GM23338 (cell line): ENCODE measurements around the gene OBSCN. TPM values are rescaled to one million over a fixed set of nuclear protein-coding genes. Genes with fewer than 3 reads are reported as not detected.

Experiments used
- ATAC-seq: fragments of 200-7000 bp; cut with Tn5 transposase; 3 replicates; pipeline ENCODE4 v1.9.1; 2020
- DNase-seq: peaks from one replicate; pipeline ENCODE4 v3.0.0-alpha.2; 2015; ENCODE audit warnings: low spot score
- H2AFZ ChIP-seq: fragments of 200-600 bp; sonication (generic); 2 replicates; pipeline ENCODE4 v1.8.0; 2016; ENCODE audit warnings: antibody characterized with exemption, mild to moderate bottlenecking, moderate library complexity
- H3F3A ChIP-seq: fragments of 200-600 bp; sonication (generic); replicated peaks from 2 replicates; pipeline ENCODE4 v1.8.0; 2017; ENCODE audit warnings: antibody characterized with exemption, mixed run types, low read depth
- H3K27ac ChIP-seq: fragments of 200-600 bp; sonication (generic); 2 replicates; pipeline ENCODE4 v1.6.1; 2016; ENCODE audit warnings: low read depth
- H3K27me3 ChIP-seq: fragments of 200-600 bp; sonication (generic); 2 replicates; pipeline ENCODE4 v1.8.0; 2016; ENCODE audit warnings: mild to moderate bottlenecking, mixed run types, moderate library complexity; ENCODE audit not compliant: insufficient read depth
- H3K36me3 ChIP-seq: fragments of 200-600 bp; sonication (generic); 2 replicates; pipeline ENCODE4 v1.8.0; 2016; ENCODE audit warnings: mild to moderate bottlenecking; ENCODE audit not compliant: insufficient read depth
- H3K4me1 ChIP-seq: fragments of 200-600 bp; sonication (generic); 2 replicates; pipeline ENCODE4 v1.8.0; 2016; ENCODE audit warnings: mild to moderate bottlenecking, moderate library complexity; ENCODE audit not compliant: insufficient read depth
- H3K4me2 ChIP-seq: fragments of 200-600 bp; sonication (generic); 2 replicates; pipeline ENCODE4 v1.7.1; 2017; ENCODE audit warnings: mixed run types
- H3K4me3 ChIP-seq: fragments of 200-600 bp; sonication (generic); 2 replicates; pipeline ENCODE4 v1.6.1; 2016; ENCODE audit warnings: mixed run types
- H3K79me2 ChIP-seq: fragments of 200-600 bp; sonication (generic); replicated peaks from 2 replicates; pipeline ENCODE4 v1.8.0; 2017; ENCODE audit warnings: mild to moderate bottlenecking; ENCODE audit not compliant: insufficient read depth
- H3K9me2 ChIP-seq: fragments of 200-600 bp; sonication (generic); 2 replicates; pipeline ENCODE4 v1.8.0; 2017; ENCODE audit not compliant: insufficient read depth
- H4K20me1 ChIP-seq: fragments of 200-600 bp; sonication (generic); replicated peaks from 2 replicates; pipeline ENCODE4 v1.8.0; 2017; ENCODE audit warnings: mild to moderate bottlenecking; ENCODE audit not compliant: insufficient read depth
- H3K27ac Mint-ChIP-seq: 2 replicates; pipeline ENCODE4 v1.8.0; 2020; ENCODE audit warnings: inconsistent platforms, mild to moderate bottlenecking, moderate library complexity, mixed read lengths
- H3K27me3 Mint-ChIP-seq: 3 replicates; pipeline ENCODE4 v1.8.0; 2022; ENCODE audit warnings: low read depth, mild to moderate bottlenecking, moderate library complexity, mixed read lengths, inconsistent platforms; ENCODE audit not compliant: insufficient read depth, poor library complexity
- H3K36me3 Mint-ChIP-seq: 3 replicates; pipeline ENCODE4 v1.8.0; 2021; ENCODE audit warnings: low read depth, mild to moderate bottlenecking, inconsistent platforms, moderate library complexity, mixed read lengths
- H3K4me1 Mint-ChIP-seq: 3 replicates; pipeline ENCODE4 v1.8.0; 2020; ENCODE audit warnings: mild to moderate bottlenecking, inconsistent platforms, mixed read lengths
- H3K4me3 Mint-ChIP-seq: 3 replicates; pipeline ENCODE4 v1.8.0; 2021; ENCODE audit warnings: moderate library complexity, mild to moderate bottlenecking, inconsistent platforms, mixed read lengths
- H3K9me3 Mint-ChIP-seq: 3 replicates; pipeline ENCODE4 v1.8.0; 2020; ENCODE audit warnings: moderate library complexity, mild to moderate bottlenecking, inconsistent platforms, mixed read lengths
- CREB1 ChIP-seq: fragments of 250-450 bp; sonication (Bioruptor Pico); IDR thresholded peaks from 2 replicates; pipeline ENCODE4 v1.5.0; 2020; ENCODE audit warnings: low read depth, mild to moderate bottlenecking, moderate library complexity
- EZH2phosphoT487 ChIP-seq: fragments of 200-600 bp; sonication (generic); IDR thresholded peaks from one replicate; pipeline ENCODE4 v1.8.1; 2018; ENCODE audit warnings: antibody characterized with exemption; ENCODE audit not compliant: unreplicated experiment
- JUNB ChIP-seq: IDR thresholded peaks from one replicate; pipeline ENCODE4 v1.6.1; 2016; ENCODE audit warnings: antibody characterized with exemption; ENCODE audit not compliant: unreplicated experiment
- NANOG ChIP-seq: IDR thresholded peaks from 2 replicates; pipeline ENCODE4 v1.6.1; 2016; ENCODE audit warnings: antibody characterized with exemption, borderline replicate concordance
- POLR2AphosphoS5 ChIP-seq: IDR thresholded peaks from 2 replicates; pipeline ENCODE4 v1.6.1; 2016; ENCODE audit warnings: antibody characterized with exemption, low read depth
- STAT1 ChIP-seq: IDR thresholded peaks from one replicate; pipeline ENCODE4 v1.6.1; 2016; ENCODE audit warnings: antibody characterized with exemption; ENCODE audit not compliant: unreplicated experiment
- ZNF114 ChIP-seq: fragments of 250-450 bp; sonication (Bioruptor Pico); IDR thresholded peaks from 2 replicates; pipeline ENCODE4 v1.5.0; 2020; ENCODE audit warnings: mild to moderate bottlenecking, moderate library complexity
- ZNF331 ChIP-seq: fragments of 250-450 bp; sonication (Bioruptor Pico); IDR thresholded peaks from 2 replicates; pipeline ENCODE4 v1.5.0; 2020; ENCODE audit warnings: low read depth, mild to moderate bottlenecking, moderate library complexity
- polyA plus RNA-seq: library from polyadenylated mRNA; unstranded; fragments of >200 nt; fragmentation: Nextera tagmentation; extraction: Ambion mirVana; gene quantifications from 2 replicates; pipeline ENCODE4 v1.2.1, GENCODE V29; 2016
- total RNA-seq: library from RNA; depleted of rRNA; stranded (reverse); fragments of >200 nt; shearing (Covaris generic); gene quantifications from 2 replicates; pipeline ENCODE4 v1.2.3, GENCODE V29; 2014
- TF ChIP-seq, protein P1 (sequence below): fragments of 250-450 bp; sonication (Bioruptor Pico); IDR thresholded peaks from 2 replicates; pipeline ENCODE4 v1.5.0; 2020; ENCODE audit warnings: mild to moderate bottlenecking, moderate library complexity
- TF ChIP-seq, protein P2 (sequence below): IDR thresholded peaks from one replicate; pipeline ENCODE4 v1.6.1; 2018; ENCODE audit warnings: antibody characterized with exemption; ENCODE audit not compliant: unreplicated experiment
- TF ChIP-seq, protein P3 (sequence below): IDR thresholded peaks from 2 replicates; pipeline ENCODE4 v1.6.1; 2016; ENCODE audit warnings: antibody characterized with exemption

The OBSCN gene
- total and polyA plus RNA-seq, 2 experiments from 2014 or later, result 8.4 to 38.5 TPM

DNA sequence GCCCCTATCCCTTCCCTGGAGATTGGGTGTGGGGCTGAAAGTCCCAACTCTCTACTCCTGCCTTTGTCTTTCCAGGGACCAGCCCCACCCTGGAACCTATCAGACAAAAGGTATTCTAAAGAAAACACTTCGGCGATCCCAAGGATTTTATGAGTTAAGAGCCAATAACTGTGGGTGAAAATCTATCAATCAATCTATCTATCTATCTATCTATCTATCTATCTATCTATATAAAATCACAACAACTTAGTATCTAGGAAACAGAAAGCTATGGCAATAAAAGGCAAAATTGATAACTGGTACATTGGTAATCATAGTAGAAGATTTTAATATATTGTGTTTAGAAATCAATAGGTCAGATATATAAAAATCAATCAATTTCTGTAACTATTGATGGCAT lies 175.9 kb downstream of the OBSCN start (continued):
- TF ChIP-seq, protein P1, sequence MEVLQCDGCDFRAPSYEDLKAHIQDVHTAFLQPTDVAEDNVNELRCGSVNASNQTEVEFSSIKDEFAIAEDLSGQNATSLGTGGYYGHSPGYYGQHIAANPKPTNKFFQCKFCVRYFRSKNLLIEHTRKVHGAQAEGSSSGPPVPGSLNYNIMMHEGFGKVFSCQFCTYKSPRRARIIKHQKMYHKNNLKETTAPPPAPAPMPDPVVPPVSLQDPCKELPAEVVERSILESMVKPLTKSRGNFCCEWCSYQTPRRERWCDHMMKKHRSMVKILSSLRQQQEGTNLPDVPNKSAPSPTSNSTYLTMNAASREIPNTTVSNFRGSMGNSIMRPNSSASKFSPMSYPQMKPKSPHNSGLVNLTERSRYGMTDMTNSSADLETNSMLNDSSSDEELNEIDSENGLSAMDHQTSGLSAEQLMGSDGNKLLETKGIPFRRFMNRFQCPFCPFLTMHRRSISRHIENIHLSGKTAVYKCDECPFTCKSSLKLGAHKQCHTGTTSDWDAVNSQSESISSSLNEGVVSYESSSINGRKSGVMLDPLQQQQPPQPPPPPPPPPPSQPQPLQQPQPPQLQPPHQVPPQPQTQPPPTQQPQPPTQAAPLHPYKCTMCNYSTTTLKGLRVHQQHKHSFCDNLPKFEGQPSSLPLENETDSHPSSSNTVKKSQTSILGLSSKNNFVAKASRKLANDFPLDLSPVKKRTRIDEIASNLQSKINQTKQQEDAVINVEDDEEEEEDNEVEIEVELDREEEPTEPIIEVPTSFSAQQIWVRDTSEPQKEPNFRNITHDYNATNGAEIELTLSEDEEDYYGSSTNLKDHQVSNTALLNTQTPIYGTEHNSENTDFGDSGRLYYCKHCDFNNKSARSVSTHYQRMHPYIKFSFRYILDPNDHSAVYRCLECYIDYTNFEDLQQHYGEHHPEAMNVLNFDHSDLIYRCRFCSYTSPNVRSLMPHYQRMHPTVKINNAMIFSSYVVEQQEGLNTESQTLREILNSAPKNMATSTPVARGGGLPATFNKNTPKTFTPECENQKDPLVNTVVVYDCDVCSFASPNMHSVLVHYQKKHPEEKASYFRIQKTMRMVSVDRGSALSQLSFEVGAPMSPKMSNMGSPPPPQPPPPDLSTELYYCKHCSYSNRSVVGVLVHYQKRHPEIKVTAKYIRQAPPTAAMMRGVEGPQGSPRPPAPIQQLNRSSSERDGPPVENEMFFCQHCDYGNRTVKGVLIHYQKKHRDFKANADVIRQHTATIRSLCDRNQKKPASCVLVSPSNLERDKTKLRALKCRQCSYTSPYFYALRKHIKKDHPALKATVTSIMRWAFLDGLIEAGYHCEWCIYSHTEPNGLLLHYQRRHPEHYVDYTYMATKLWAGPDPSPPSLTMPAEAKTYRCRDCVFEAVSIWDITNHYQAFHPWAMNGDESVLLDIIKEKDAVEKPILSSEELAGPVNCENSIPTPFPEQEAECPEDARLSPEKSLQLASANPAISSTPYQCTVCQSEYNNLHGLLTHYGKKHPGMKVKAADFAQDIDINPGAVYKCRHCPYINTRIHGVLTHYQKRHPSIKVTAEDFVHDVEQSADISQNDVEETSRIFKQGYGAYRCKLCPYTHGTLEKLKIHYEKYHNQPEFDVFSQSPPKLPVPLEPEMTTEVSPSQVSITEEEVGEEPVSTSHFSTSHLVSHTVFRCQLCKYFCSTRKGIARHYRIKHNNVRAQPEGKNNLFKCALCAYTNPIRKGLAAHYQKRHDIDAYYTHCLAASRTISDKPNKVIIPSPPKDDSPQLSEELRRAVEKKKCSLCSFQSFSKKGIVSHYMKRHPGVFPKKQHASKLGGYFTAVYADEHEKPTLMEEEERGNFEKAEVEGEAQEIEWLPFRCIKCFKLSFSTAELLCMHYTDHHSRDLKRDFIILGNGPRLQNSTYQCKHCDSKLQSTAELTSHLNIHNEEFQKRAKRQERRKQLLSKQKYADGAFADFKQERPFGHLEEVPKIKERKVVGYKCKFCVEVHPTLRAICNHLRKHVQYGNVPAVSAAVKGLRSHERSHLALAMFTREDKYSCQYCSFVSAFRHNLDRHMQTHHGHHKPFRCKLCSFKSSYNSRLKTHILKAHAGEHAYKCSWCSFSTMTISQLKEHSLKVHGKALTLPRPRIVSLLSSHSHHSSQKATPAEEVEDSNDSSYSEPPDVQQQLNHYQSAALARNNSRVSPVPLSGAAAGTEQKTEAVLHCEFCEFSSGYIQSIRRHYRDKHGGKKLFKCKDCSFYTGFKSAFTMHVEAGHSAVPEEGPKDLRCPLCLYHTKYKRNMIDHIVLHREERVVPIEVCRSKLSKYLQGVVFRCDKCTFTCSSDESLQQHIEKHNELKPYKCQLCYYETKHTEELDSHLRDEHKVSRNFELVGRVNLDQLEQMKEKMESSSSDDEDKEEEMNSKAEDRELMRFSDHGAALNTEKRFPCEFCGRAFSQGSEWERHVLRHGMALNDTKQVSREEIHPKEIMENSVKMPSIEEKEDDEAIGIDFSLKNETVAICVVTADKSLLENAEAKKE (CRISPR knock-in tag), result no peak
- TF ChIP-seq, protein P2, sequence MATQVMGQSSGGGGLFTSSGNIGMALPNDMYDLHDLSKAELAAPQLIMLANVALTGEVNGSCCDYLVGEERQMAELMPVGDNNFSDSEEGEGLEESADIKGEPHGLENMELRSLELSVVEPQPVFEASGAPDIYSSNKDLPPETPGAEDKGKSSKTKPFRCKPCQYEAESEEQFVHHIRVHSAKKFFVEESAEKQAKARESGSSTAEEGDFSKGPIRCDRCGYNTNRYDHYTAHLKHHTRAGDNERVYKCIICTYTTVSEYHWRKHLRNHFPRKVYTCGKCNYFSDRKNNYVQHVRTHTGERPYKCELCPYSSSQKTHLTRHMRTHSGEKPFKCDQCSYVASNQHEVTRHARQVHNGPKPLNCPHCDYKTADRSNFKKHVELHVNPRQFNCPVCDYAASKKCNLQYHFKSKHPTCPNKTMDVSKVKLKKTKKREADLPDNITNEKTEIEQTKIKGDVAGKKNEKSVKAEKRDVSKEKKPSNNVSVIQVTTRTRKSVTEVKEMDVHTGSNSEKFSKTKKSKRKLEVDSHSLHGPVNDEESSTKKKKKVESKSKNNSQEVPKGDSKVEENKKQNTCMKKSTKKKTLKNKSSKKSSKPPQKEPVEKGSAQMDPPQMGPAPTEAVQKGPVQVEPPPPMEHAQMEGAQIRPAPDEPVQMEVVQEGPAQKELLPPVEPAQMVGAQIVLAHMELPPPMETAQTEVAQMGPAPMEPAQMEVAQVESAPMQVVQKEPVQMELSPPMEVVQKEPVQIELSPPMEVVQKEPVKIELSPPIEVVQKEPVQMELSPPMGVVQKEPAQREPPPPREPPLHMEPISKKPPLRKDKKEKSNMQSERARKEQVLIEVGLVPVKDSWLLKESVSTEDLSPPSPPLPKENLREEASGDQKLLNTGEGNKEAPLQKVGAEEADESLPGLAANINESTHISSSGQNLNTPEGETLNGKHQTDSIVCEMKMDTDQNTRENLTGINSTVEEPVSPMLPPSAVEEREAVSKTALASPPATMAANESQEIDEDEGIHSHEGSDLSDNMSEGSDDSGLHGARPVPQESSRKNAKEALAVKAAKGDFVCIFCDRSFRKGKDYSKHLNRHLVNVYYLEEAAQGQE, result no peak
- TF ChIP-seq ZNF114 (CRISPR knock-in tag), result no peak
- TF ChIP-seq CREB1 (CRISPR knock-in tag), result no peak

DNA sequence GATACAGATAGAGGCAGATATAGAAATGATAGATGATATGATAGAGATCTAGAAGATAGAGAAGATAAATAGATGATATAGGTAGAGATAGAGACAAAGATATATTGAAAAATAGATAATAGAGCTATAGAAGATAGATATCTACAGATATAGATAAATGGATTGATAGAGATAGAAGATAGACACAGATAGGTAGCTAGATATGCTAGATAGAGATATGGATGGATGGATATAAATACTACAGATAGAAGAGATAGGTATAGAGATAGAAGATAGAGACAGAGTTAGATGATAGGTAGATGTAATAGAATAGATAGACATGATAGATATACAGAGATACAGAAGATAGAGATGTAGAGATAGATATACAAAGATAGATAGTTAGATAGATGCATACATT lies 177.4 kb downstream of the OBSCN start:
- Histone ChIP-seq H3F3A (no peaks in the 10 kb centered on the region), H2AFZ (no peak overlapping the region), H3K79me2 (no peaks in the 10 kb centered on the region), H3K4me1 (no peaks in the 10 kb centered on the region), H3K36me3 (no peaks in the 10 kb centered on the region), H3K4me3 (no peak overlapping the region), H3K9me2 (no peaks in the 10 kb centered on the region), H3K4me2 (no peak overlapping the region), H3K27ac (no peak overlapping the region), H3K27me3 (peaks cover 37% of the 10 kb centered on the region), H4K20me1 (no peaks in the 10 kb centered on the region; the same call in 1 of the 2 replicates)
- ATAC-seq, result no peak
- no peak overlapping the region for H3K4me3 Mint-ChIP-seq
- H3K4me1 Mint-ChIP-seq, result 0 out of 3 replicates have a peak, but pooled peaks cover 1% of the 10 kb centered on the region
- H3K36me3 Mint-ChIP-seq, result no peaks in the 10 kb centered on the region
- no peak overlapping the region for H3K27ac Mint-ChIP-seq
- no peaks in the 10 kb centered on the region for H3K9me3 Mint-ChIP-seq
- DNase-seq, result no peak
- H3K27me3 Mint-ChIP-seq, result peaks cover 10% of the 10 kb centered on the region
- TF ChIP-seq STAT1 (no peak), NANOG (no peak), POLR2AphosphoS5 (no peak), EZH2phosphoT487 (no peak), ZNF331 (CRISPR knock-in tag) (no peak), ZNF114 (CRISPR knock-in tag) (no peak), JUNB (no peak), CREB1 (CRISPR knock-in tag) (no peak)
- TF ChIP-seq, protein P3, sequence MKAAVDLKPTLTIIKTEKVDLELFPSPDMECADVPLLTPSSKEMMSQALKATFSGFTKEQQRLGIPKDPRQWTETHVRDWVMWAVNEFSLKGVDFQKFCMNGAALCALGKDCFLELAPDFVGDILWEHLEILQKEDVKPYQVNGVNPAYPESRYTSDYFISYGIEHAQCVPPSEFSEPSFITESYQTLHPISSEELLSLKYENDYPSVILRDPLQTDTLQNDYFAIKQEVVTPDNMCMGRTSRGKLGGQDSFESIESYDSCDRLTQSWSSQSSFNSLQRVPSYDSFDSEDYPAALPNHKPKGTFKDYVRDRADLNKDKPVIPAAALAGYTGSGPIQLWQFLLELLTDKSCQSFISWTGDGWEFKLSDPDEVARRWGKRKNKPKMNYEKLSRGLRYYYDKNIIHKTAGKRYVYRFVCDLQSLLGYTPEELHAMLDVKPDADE, result no peak
- TF ChIP-seq, protein P2, result no peak
